Colonic mucosa (tissue), 4 donors: Measurements from ENCODE around the gene IGF2. TPM values are rescaled to one million over a fixed set of nuclear protein-coding genes. Genes with fewer than 3 reads are reported as not detected.

ENCODE experiments used
- DNase-seq: peaks from one replicate; pipeline ENCODE4 v3.0.0-alpha.2; 2020
- H3K27ac ChIP-seq: fragments of 200-600 bp; one replicate; pipeline ENCODE4 v1.8.0; 2021
- H3K27me3 ChIP-seq: fragments of 200-600 bp; one replicate; pipeline ENCODE4 v1.8.0; 2021
- H3K36me3 ChIP-seq: fragments of 200-600 bp; one replicate; pipeline ENCODE4 v1.8.0; 2021
- H3K4me1 ChIP-seq: fragments of 200-600 bp; one replicate; pipeline ENCODE4 v1.8.0; 2021; ENCODE audit warnings: mild to moderate bottlenecking
- H3K4me3 ChIP-seq: fragments of 200-600 bp; one replicate; pipeline ENCODE4 v1.8.0; 2021
- H3K9ac ChIP-seq, 2 donors: one replicate each; pipeline ENCODE4 v1.7.0; 2013; ENCODE audit warnings: control low read depth in 2 of 2, low read depth in 2 of 2, low read length in 2 of 2
- H3K9me3 ChIP-seq: fragments of 200-600 bp; one replicate; pipeline ENCODE4 v1.8.0; 2021
- CTCF ChIP-seq: fragments of 200-600 bp; IDR thresholded peaks from one replicate; pipeline ENCODE4 v1.8.0; 2022; ENCODE audit warnings: antibody characterized with exemption, mild to moderate bottlenecking
- intact Hi-C: fragments of 100-400 bp; cut with DNase I; formaldehyde crosslinking; loops from one replicate; pipeline ENCODE4 v1.14.1; 2022
- total RNA-seq, 2 donors: library from RNA; stranded (reverse); fragmentation: NEBNext Ultra II Directional in 1 of 2; extraction: Animal tissue kit (Norgen Biotek cat#: 25700) in 1 of 2; gene quantifications; one replicate each; pipeline ENCODE4 v1.2.1, GENCODE V29; 2021
- donor health status: healthy.
- donor health status: DM: no; HTN: no; CAD: no.
- donor health status: DM: no; HTN: no; CAD: no.

IGF2 gene
- total RNA-seq, 2 donors from 2014 or later: 4.1 to 9.2 TPM

GRCh38 chr11:2158966-2159365, 19.8 kb upstream of the IGF2 start:
- intact Hi-C loops: no loop called here
- Histone ChIP-seq H3K9ac (no peak overlapping the region), H3K27ac (no peak overlapping the region), H3K4me1 (no peaks in the 10 kb centered on the region), H3K27me3 (no peaks in the 10 kb centered on the region), H3K36me3 (no peaks in the 10 kb centered on the region), H3K4me3 (no peak overlapping the region), H3K9me3 (no peaks in the 10 kb centered on the region)
- no peak for DNase-seq
- no peak for TF ChIP-seq CTCF

GRCh38 chr11:2158296-2158737, 19.1 kb upstream of the IGF2 start:
- DNase-seq: no peak
- no peak overlapping the region for H3K9ac ChIP-seq
- no peaks in the 10 kb centered on the region for H3K27me3 ChIP-seq
- H3K4me1 ChIP-seq: no peaks in the 10 kb centered on the region
- TF ChIP-seq CTCF: no peak
- H3K9me3 ChIP-seq: no peaks in the 10 kb centered on the region
- no peak overlapping the region for H3K4me3 ChIP-seq
- no peaks in the 10 kb centered on the region for H3K36me3 ChIP-seq
- intact Hi-C loops: no loop called here
- H3K27ac ChIP-seq: no peak overlapping the region

GRCh38 chr11:2157294-2158040, 18.3 kb upstream of the IGF2 start:
- Histone ChIP-seq H3K4me3 (no peak overlapping the region), H3K9me3 (no peaks in the 10 kb centered on the region), H3K9ac (no peak overlapping the region), H3K36me3 (no peaks in the 10 kb centered on the region), H3K27me3 (no peaks in the 10 kb centered on the region), H3K4me1 (no peaks in the 10 kb centered on the region), H3K27ac (no peak overlapping the region)
- no peak for DNase-seq
- intact Hi-C loops: no loop called here
- TF ChIP-seq CTCF: no peak

GRCh38 chr11:2156416-2157182, 17.4 kb upstream of the IGF2 start:
- H3K9ac ChIP-seq: no peak overlapping the region
- intact Hi-C loops: no loop called here
- H3K27me3 ChIP-seq: no peaks in the 10 kb centered on the region
- DNase-seq: peak; percentile 76
- H3K27ac ChIP-seq: no peak overlapping the region
- no peaks in the 10 kb centered on the region for H3K36me3 ChIP-seq
- H3K9me3 ChIP-seq: no peaks in the 10 kb centered on the region
- H3K4me3 ChIP-seq: no peak overlapping the region
- no peaks in the 10 kb centered on the region for H3K4me1 ChIP-seq
- peak; percentile 73 for TF ChIP-seq CTCF

GRCh38 chr11:2155511-2155910, 16.3 kb upstream of the IGF2 start:
- H3K4me3 ChIP-seq: no peak overlapping the region
- intact Hi-C loops: no loop called here

More at GRCh38 chr11:2155511-2155910, 16.3 kb upstream of the IGF2 start:
- H3K27ac ChIP-seq: no peak overlapping the region
- TF ChIP-seq CTCF: no peak
- no peak for DNase-seq
- no peaks in the 10 kb centered on the region for H3K9me3 ChIP-seq
- H3K4me1 ChIP-seq: no peaks in the 10 kb centered on the region
- H3K36me3 ChIP-seq: no peaks in the 10 kb centered on the region
- H3K27me3 ChIP-seq: peaks cover 7% of the 10 kb centered on the region
- no peak overlapping the region for H3K9ac ChIP-seq
